Measurements from ENCODE around the gene KIR2DL4.
"Not testable (repeated sequence)": the region's sequence is repeated elsewhere in the genome, so short reads cannot be mapped to it uniquely, and the experiment has no call there.

KIR2DL4 gene

DNA sequence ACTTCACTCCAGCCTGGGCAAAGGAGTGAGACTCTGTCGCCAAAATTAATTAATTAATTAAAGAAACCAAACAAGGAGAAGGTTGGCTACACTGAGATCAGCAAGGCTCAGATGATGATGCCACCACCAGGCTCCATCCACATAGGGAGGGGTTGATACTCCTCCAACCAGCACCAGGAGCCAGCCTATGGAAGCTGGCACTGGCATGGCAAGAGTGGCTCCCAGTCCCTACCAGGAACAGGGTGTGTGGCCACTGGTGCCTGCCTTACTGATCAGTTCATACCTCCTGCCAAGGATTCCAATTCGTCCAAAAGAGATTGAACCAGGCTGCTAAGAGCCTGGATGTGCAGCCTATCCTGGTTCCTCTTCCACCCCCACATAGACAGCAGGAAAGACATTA, 30.7 kb upstream of the KIR2DL4 start:
- not testable (repeated sequence) for H3K27me3 ChIP-seq (ENCODE audit: insufficient read depth, low read length); H3K36me3 ChIP-seq (ENCODE audit: control insufficient read depth in 1 of 2, insufficient read depth in 2 of 2, low read length in 2 of 2); H2BK12ac ChIP-seq (ENCODE audit: low read length); H3K4me2 ChIP-seq (ENCODE audit: low read length); H3K79me1 ChIP-seq (ENCODE audit: low read length); H3K4ac ChIP-seq (ENCODE audit: low read depth, low read length); H3K4me1 ChIP-seq (ENCODE audit: control insufficient read depth in 1 of 2, insufficient read depth in 2 of 2, low read length in 2 of 2); H2BK120ac ChIP-seq (ENCODE audit: insufficient read depth, low read length, poor library complexity); DNase-seq; H2AK5ac ChIP-seq (ENCODE audit: low read length); H3K14ac ChIP-seq (ENCODE audit: low read length); H3K23ac ChIP-seq (ENCODE audit: low read length); H2AFZ ChIP-seq (ENCODE audit: insufficient read depth, low read length, poor library complexity); H2BK5ac ChIP-seq (ENCODE audit: low read depth, low read length, poor library complexity); H4K12ac ChIP-seq (ENCODE audit: low read depth, low read length); H3K27ac ChIP-seq (ENCODE audit: low read depth, low read length); H4K8ac ChIP-seq (ENCODE audit: low read depth, low read length); H3K79me2 ChIP-seq (ENCODE audit: control insufficient read depth, insufficient read depth, low read length, poor library complexity); H3K4me3 ChIP-seq (ENCODE audit: low read depth, low read length); H3K9ac ChIP-seq (ENCODE audit: low read length); H3K18ac ChIP-seq (ENCODE audit: low read length); H4K91ac ChIP-seq (ENCODE audit: low read depth, low read length)
- H3K9me3 ChIP-seq (ENCODE audit: insufficient read depth, low read depth, low read length) = peaks cover 38% of the 10 kb centered on the region
- no CpG with 5 or more reads among the region's 2 CpGs for WGBS (ENCODE audit: extremely low coverage, insufficient coverage, insufficient read length)

DNA sequence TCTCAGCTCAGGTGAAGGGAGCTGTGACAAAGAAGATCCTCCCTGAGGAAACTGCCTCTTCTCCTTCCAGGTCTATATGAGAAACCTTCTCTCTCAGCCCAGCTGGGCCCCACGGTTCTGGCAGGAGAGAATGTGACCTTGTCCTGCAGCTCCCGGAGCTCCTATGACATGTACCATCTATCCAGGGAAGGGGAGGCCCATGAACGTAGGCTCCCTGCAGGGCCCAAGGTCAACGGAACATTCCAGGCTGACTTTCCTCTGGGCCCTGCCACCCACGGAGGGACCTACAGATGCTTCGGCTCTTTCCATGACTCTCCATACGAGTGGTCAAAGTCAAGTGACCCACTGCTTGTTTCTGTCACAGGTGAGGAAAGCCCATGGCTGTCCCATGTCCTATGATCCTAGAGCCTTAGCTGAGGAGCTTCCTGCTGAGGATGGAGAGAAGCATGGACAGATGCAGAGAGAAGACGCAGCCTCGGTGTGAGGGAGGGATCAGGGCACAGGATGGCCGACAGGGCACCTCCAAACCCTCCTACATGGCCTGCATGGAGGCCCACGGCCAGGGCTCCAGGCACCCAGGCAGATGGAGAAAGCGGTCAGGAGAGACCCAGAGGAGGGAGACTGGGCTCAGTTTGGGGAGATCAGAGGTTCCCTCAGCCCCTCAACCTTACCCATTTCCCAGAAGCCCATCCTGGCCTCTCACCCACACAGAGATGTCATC, 28.2 kb upstream of the KIR2DL4 start:
- H3K14ac ChIP-seq (ENCODE audit: low read length); H3K23ac ChIP-seq (ENCODE audit: low read length); H2BK5ac ChIP-seq (ENCODE audit: low read depth, low read length, poor library complexity); H2BK12ac ChIP-seq (ENCODE audit: low read length); H3K79me1 ChIP-seq (ENCODE audit: low read length); H3K79me2 ChIP-seq (ENCODE audit: control insufficient read depth, insufficient read depth, low read length, poor library complexity); H3K4ac ChIP-seq (ENCODE audit: low read depth, low read length); H2BK120ac ChIP-seq (ENCODE audit: insufficient read depth, low read length, poor library complexity); H3K18ac ChIP-seq (ENCODE audit: low read length); DNase-seq; H2AFZ ChIP-seq (ENCODE audit: insufficient read depth, low read length, poor library complexity); H4K91ac ChIP-seq (ENCODE audit: low read depth, low read length); H3K27ac ChIP-seq (ENCODE audit: low read depth, low read length); H3K4me2 ChIP-seq (ENCODE audit: low read length); H3K9ac ChIP-seq (ENCODE audit: low read length); H3K27me3 ChIP-seq (ENCODE audit: insufficient read depth, low read length); H3K36me3 ChIP-seq (ENCODE audit: control insufficient read depth in 1 of 2, insufficient read depth in 2 of 2, low read length in 2 of 2); H3K4me3 ChIP-seq (ENCODE audit: low read depth, low read length); H3K4me1 ChIP-seq (ENCODE audit: control insufficient read depth in 1 of 2, insufficient read depth in 2 of 2, low read length in 2 of 2); H4K12ac ChIP-seq (ENCODE audit: low read depth, low read length); H2AK5ac ChIP-seq (ENCODE audit: low read length); H4K8ac ChIP-seq (ENCODE audit: low read depth, low read length): not testable (repeated sequence)
- no CpG with 5 or more reads among the region's 12 CpGs for WGBS (ENCODE audit: extremely low coverage, insufficient coverage, insufficient read length)
- peaks cover 32% of the 10 kb centered on the region for H3K9me3 ChIP-seq (ENCODE audit: insufficient read depth, low read depth, low read length)

DNA sequence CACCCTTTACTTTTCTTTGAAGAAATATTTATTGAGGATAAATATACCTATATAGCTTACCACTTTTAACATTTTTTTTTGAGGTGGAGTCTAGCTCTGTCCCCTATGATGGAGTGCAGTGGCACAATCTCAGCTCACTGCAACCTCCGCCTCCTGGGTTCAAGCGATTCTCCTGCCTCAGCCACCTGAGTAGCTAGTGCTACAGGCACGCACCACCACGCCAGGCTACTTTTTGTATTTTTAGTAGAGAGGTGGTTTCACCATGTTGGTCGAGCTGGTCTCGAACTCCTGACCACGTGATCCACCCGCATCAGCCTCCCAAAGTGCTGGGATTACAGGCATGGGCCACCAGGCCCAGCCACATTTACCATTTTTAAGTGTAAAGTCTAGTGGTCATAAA, 27.6 kb upstream of the KIR2DL4 start:
- H2BK12ac ChIP-seq (ENCODE audit: low read length); H2AFZ ChIP-seq (ENCODE audit: insufficient read depth, low read length, poor library complexity); H3K9ac ChIP-seq (ENCODE audit: low read length); H3K27me3 ChIP-seq (ENCODE audit: insufficient read depth, low read length); H3K4ac ChIP-seq (ENCODE audit: low read depth, low read length); H2AK5ac ChIP-seq (ENCODE audit: low read length); H4K8ac ChIP-seq (ENCODE audit: low read depth, low read length); H3K79me2 ChIP-seq (ENCODE audit: control insufficient read depth, insufficient read depth, low read length, poor library complexity); H3K18ac ChIP-seq (ENCODE audit: low read length); H2BK120ac ChIP-seq (ENCODE audit: insufficient read depth, low read length, poor library complexity); H3K4me2 ChIP-seq (ENCODE audit: low read length); H3K79me1 ChIP-seq (ENCODE audit: low read length); H3K4me1 ChIP-seq (ENCODE audit: control insufficient read depth in 1 of 2, insufficient read depth in 2 of 2, low read length in 2 of 2); H4K12ac ChIP-seq (ENCODE audit: low read depth, low read length); H3K14ac ChIP-seq (ENCODE audit: low read length); H3K4me3 ChIP-seq (ENCODE audit: low read depth, low read length); H3K36me3 ChIP-seq (ENCODE audit: control insufficient read depth in 1 of 2, insufficient read depth in 2 of 2, low read length in 2 of 2); H2BK5ac ChIP-seq (ENCODE audit: low read depth, low read length, poor library complexity); H3K23ac ChIP-seq (ENCODE audit: low read length); H3K27ac ChIP-seq (ENCODE audit: low read depth, low read length); H4K91ac ChIP-seq (ENCODE audit: low read depth, low read length); DNase-seq: not testable (repeated sequence)
- H3K9me3 ChIP-seq (ENCODE audit: insufficient read depth, low read depth, low read length) = peaks cover 26% of the 10 kb centered on the region
- WGBS (ENCODE audit: extremely low coverage, insufficient coverage, insufficient read length) = no CpG with 5 or more reads among the region's 8 CpGs

DNA sequence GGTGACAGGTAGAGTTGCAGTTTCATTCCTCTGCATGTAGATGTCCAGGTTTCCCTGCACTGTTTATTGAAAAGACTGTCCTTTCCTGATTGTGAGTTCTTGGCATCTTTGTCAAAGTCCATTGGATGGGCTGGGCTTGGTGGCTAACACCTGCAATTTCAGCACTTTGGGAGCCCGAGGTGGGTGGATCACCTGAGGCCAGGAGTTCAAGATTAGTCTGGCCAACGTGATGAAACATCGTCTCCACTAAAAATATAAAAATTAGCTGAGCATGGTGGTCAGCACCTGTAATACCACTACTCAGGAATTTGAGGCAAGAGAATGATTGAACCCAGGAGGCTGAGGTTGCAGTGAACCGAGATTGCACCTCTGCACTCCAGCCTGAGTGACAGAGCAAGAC, 25.6 kb upstream of the KIR2DL4 start:
- not testable (repeated sequence) for H3K4me2 ChIP-seq (ENCODE audit: low read length); H2BK5ac ChIP-seq (ENCODE audit: low read depth, low read length, poor library complexity)

More for the DNA sequence above, 25.6 kb upstream of the KIR2DL4 start:
- not testable (repeated sequence) for H3K79me2 ChIP-seq (ENCODE audit: control insufficient read depth, insufficient read depth, low read length, poor library complexity); DNase-seq; H2AK5ac ChIP-seq (ENCODE audit: low read length); H2BK12ac ChIP-seq (ENCODE audit: low read length); H3K36me3 ChIP-seq (ENCODE audit: control insufficient read depth in 1 of 2, insufficient read depth in 2 of 2, low read length in 2 of 2); H4K91ac ChIP-seq (ENCODE audit: low read depth, low read length); H3K27me3 ChIP-seq (ENCODE audit: insufficient read depth, low read length); H2BK120ac ChIP-seq (ENCODE audit: insufficient read depth, low read length, poor library complexity); H3K14ac ChIP-seq (ENCODE audit: low read length); H4K12ac ChIP-seq (ENCODE audit: low read depth, low read length); H4K8ac ChIP-seq (ENCODE audit: low read depth, low read length); H3K23ac ChIP-seq (ENCODE audit: low read length); H3K9ac ChIP-seq (ENCODE audit: low read length); H3K4me3 ChIP-seq (ENCODE audit: low read depth, low read length); H3K18ac ChIP-seq (ENCODE audit: low read length); H3K4ac ChIP-seq (ENCODE audit: low read depth, low read length); H2AFZ ChIP-seq (ENCODE audit: insufficient read depth, low read length, poor library complexity); H3K79me1 ChIP-seq (ENCODE audit: low read length); H3K27ac ChIP-seq (ENCODE audit: low read depth, low read length); H3K4me1 ChIP-seq (ENCODE audit: control insufficient read depth in 1 of 2, insufficient read depth in 2 of 2, low read length in 2 of 2)
- no CpG with 5 or more reads among the region's 4 CpGs for WGBS (ENCODE audit: extremely low coverage, insufficient coverage, insufficient read length)
- H3K9me3 ChIP-seq (ENCODE audit: insufficient read depth, low read depth, low read length) = peaks cover 16% of the 10 kb centered on the region
